Measurements from ENCODE around the gene INTS14. TPM values are rescaled to one million over a fixed set of nuclear protein-coding genes. Genes with fewer than 3 reads are reported as not detected.
"Not testable (repeated sequence)": the region's sequence is repeated elsewhere in the genome, so short reads cannot be mapped to it uniquely, and the experiment has no call there.

INTS14 gene
- total and polyA plus RNA-seq, 9 of the 15 experiments (the other 6 are each of a cell fraction or from before 2014, with no cell fraction given): 30.5 to 92.4 (median 46.5) TPM

DNA sequence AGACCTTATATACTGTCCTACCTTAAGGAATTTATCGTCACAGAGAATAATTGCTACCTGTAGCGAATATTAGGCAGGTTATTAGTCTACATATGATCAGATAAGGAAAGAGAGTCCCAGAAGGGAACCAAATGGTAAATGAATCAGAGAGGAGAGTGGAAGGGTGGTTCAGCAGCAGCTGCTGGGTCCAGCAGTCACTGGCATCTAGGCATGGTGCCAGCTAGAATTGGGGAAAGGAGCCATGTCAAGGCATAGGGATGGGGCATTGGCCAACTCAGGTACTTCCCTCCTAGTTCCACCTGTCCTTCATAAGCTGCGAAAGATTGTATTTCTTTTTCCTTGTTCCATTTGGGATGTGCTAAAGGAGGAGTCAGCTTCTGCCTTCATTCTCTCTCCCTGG, 57.2 kb downstream of the INTS14 start (continued):
- TF ChIP-seq, protein P1, sequence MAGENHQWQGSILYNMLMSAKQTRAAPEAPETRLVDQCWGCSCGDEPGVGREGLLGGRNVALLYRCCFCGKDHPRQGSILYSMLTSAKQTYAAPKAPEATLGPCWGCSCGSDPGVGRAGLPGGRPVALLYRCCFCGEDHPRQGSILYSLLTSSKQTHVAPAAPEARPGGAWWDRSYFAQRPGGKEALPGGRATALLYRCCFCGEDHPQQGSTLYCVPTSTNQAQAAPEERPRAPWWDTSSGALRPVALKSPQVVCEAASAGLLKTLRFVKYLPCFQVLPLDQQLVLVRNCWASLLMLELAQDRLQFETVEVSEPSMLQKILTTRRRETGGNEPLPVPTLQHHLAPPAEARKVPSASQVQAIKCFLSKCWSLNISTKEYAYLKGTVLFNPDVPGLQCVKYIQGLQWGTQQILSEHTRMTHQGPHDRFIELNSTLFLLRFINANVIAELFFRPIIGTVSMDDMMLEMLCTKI (IDR thresholded peaks at IDR 0.05; ENCODE audit: partially characterized antibody): no peak
- TF ChIP-seq ZNF165 (CRISPR knock-in tag; IDR thresholded peaks at IDR 0.05; ENCODE audit: borderline replicate concordance): no peak

DNA sequence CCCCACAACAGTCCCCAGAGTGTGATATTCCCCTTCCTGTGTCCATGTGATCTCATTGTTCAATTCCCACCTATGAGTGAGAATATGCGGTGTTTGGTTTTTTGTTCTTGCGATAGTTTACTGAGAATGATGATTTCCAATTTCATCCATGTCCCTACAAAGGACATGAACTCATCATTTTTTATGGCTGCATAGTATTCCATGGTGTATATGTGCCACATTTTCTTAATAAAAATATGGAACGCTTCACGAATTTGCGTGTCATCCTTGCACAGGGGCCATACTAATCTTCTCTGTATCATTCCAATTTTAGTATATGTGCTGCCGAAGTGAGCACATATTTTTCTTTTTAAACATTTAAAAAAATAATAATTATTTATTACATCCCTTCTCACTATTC, 58.1 kb downstream of the INTS14 start:
- FAIRE-seq; BruUV-seq (replicated peaks); H3K27me3 ChIP-seq (ENCODE audit: control insufficient read depth in 2 of 2, insufficient read depth in 2 of 2, low read length in 2 of 2); H3K9me3 ChIP-seq (replicated peaks; ENCODE audit: control insufficient read depth, insufficient read depth, low read depth, low read length); H3K9ac ChIP-seq (ENCODE audit: insufficient read depth in 1 of 2, low read depth in 2 of 2, low read length in 2 of 2); ATAC-seq; H3K9me1 ChIP-seq (ENCODE audit: control insufficient read depth, insufficient read depth, low read length); intact Hi-C loops (cut with micrococcal nuclease); POLR2A ChIA-PET; in situ Hi-C loops (cut with MboI); H3K4me2 ChIP-seq (ENCODE audit: insufficient read depth, low read length); H2AFZ ChIP-seq (ENCODE audit: low read depth, low read length); CTCF ChIA-PET (ENCODE audit: low intra/inter-chr PET ratio); H3K27ac ChIP-seq (ENCODE audit: extremely low read depth, low read depth, low read length); H3K4me3 ChIP-seq; DNase-seq (ENCODE audit: extremely low read depth in 1 of 4, low spot score in 3 of 4): not testable (repeated sequence)
- peaks cover 17% of the 10 kb centered on the region for H4K20me1 ChIP-seq (replicated peaks; ENCODE audit: control insufficient read depth, insufficient read depth, low read length)
- WGBS (ENCODE audit: insufficient coverage, low coverage, missing lambda C conversion rate): 96% methylated on average over 4 of the region's 6 CpGs
- H3K79me2 ChIP-seq (ENCODE audit: control insufficient read depth, insufficient read depth, low read length): peaks cover 56% of the 10 kb centered on the region
- H3K36me3 ChIP-seq (ENCODE audit: control insufficient read depth, insufficient read depth, low read length): peaks cover 49% of the 10 kb centered on the region
- H3K4me1 ChIP-seq (replicated peaks in 1 of 2; ENCODE audit: control insufficient read depth in 2 of 2, insufficient read depth in 2 of 2, low read length in 2 of 2): peaks cover 4 to 25% of the 10 kb centered on the region in 2 experiments; a peak in 3 of 5 replicates
